Right lobe of liver (tissue), 4 donors: ENCODE data around the gene TNS4.

Experiments
- CTCF ChIP-seq, 4 donors: fragments of 200-600 bp in 3 of 4; fragments of 450-650 bp in 1 of 4; IDR thresholded peaks; one replicate each; pipeline versions ENCODE4 v1.5.1 to v1.8.0; 2016 to 2022; ENCODE audit warnings: antibody characterized with exemption in 4 of 4, mild to moderate bottlenecking in 2 of 4
- POLR2A ChIP-seq: fragments of 450-650 bp; IDR thresholded peaks from one replicate; pipeline ENCODE4 v1.6.1; 2017; ENCODE audit warnings: antibody characterized with exemption, mild to moderate bottlenecking
- donor health status: DM: no; HTN: no; CAD: no.
- donor health status: DM: no; HTN: no; CAD: no.
- donor health status: DM: no; HTN: yes; CAD: no.

GRCh38 chr17:40443196-40443987, 58.0 kb downstream of the TNS4 start, which contains the start of gene IGFBP4:
- TF ChIP-seq CTCF (IDR thresholded peaks at IDR 0.05) (peak; percentile 23 to 53 (median 26)), POLR2A (peak; percentile 97)
